Measurements from ENCODE around the gene CBFA2T3.

CBFA2T3 gene

GRCh38 chr16:88851616-88852015 lies 125.4 kb downstream of the CBFA2T3 start:
- TF ChIP-seq EP300 (IDR thresholded peaks at IDR 0.05; ENCODE audit: borderline replicate concordance) (no peak), FOXM1 (IDR thresholded peaks at IDR 0.05; ENCODE audit: borderline replicate concordance, low read depth) (no peak), NFIC (IDR thresholded peaks at IDR 0.05) (no peak), TEAD4 (IDR thresholded peaks at IDR 0.05) (no peak), CEBPB (IDR thresholded peaks at IDR 0.05) (no peak), RAD21 (IDR thresholded peaks at IDR 0.05; ENCODE audit: low read depth) (no peak), TAF1 (IDR thresholded peaks at IDR 0.05; ENCODE audit: low read depth) (no peak), REST (IDR thresholded peaks at IDR 0.05; ENCODE audit: low read depth) (no peak), MAX (IDR thresholded peaks at IDR 0.05) (no peak), CREB1 (IDR thresholded peaks at IDR 0.05; ENCODE audit: low read depth) (no peak), TCF12 (IDR thresholded peaks at IDR 0.05; ENCODE audit: low read depth) (no peak), YY1 (IDR thresholded peaks at IDR 0.05; ENCODE audit: low read depth) (no peak), ZBTB7A (IDR thresholded peaks at IDR 0.05; ENCODE audit: low read depth) (no peak), USF1 (IDR thresholded peaks at IDR 0.05) (no peak), EGR1 (IDR thresholded peaks at IDR 0.05) (no peak)

- TF ChIP-seq RAD21 (IDR thresholded peaks at IDR 0.05; ENCODE audit: low read depth) (no peak), YY1 (IDR thresholded peaks at IDR 0.05; ENCODE audit: low read depth) (no peak), EP300 (IDR thresholded peaks at IDR 0.05; ENCODE audit: borderline replicate concordance) (no peak), ZBTB7A (IDR thresholded peaks at IDR 0.05; ENCODE audit: low read depth) (no peak), TCF12 (IDR thresholded peaks at IDR 0.05; ENCODE audit: low read depth) (no peak), CEBPB (IDR thresholded peaks at IDR 0.05) (no peak), MAX (IDR thresholded peaks at IDR 0.05) (no peak), NFIC (IDR thresholded peaks at IDR 0.05) (no peak)
These were observed 126.3 kb downstream of the CBFA2T3 start for GRCh38 chr16:88850531-88851199.

- no peak for TF ChIP-seq FOXM1 (IDR thresholded peaks at IDR 0.05; ENCODE audit: borderline replicate concordance, low read depth)
- no peak for TF ChIP-seq CREB1 (IDR thresholded peaks at IDR 0.05; ENCODE audit: low read depth)
- TF ChIP-seq USF1 (IDR thresholded peaks at IDR 0.05), result no peak
- TF ChIP-seq YY1 (IDR thresholded peaks at IDR 0.05; ENCODE audit: low read depth), result no peak
- no peak for TF ChIP-seq CEBPB (IDR thresholded peaks at IDR 0.05)
- TF ChIP-seq TAF1 (IDR thresholded peaks at IDR 0.05; ENCODE audit: low read depth), result no peak
- no peak for TF ChIP-seq REST (IDR thresholded peaks at IDR 0.05; ENCODE audit: low read depth)
- TF ChIP-seq EGR1 (IDR thresholded peaks at IDR 0.05), result no peak
- no peak for TF ChIP-seq NFIC (IDR thresholded peaks at IDR 0.05)
These were observed 128.4 kb downstream of the CBFA2T3 start for GRCh38 chr16:88848557-88848956.

GRCh38 chr16:88847654-88848053 lies 129.4 kb downstream of the CBFA2T3 start:
- TF ChIP-seq FOXM1 (IDR thresholded peaks at IDR 0.05; ENCODE audit: borderline replicate concordance, low read depth) (no peak), CREB1 (IDR thresholded peaks at IDR 0.05; ENCODE audit: low read depth) (no peak), ZBTB7A (IDR thresholded peaks at IDR 0.05; ENCODE audit: low read depth) (no peak)

- no peak for TF ChIP-seq NFIC (IDR thresholded peaks at IDR 0.05)
- no peak for TF ChIP-seq RAD21 (IDR thresholded peaks at IDR 0.05; ENCODE audit: low read depth)
These were observed 130.9 kb downstream of the CBFA2T3 start for GRCh38 chr16:88846088-88846487.

- TF ChIP-seq EP300 (IDR thresholded peaks at IDR 0.05; ENCODE audit: borderline replicate concordance) (no peak), RAD21 (IDR thresholded peaks at IDR 0.05; ENCODE audit: low read depth) (no peak), ZBTB7A (IDR thresholded peaks at IDR 0.05; ENCODE audit: low read depth) (no peak), YY1 (IDR thresholded peaks at IDR 0.05; ENCODE audit: low read depth) (no peak), EGR1 (IDR thresholded peaks at IDR 0.05) (no peak), FOXM1 (IDR thresholded peaks at IDR 0.05; ENCODE audit: borderline replicate concordance, low read depth) (no peak), TCF12 (IDR thresholded peaks at IDR 0.05; ENCODE audit: low read depth) (no peak), NFIC (IDR thresholded peaks at IDR 0.05) (no peak), TEAD4 (IDR thresholded peaks at IDR 0.05) (no peak)
These were observed 132.5 kb downstream of the CBFA2T3 start for GRCh38 chr16:88844419-88845036.
